SK-N-SH (cell line): ENCODE measurements around the gene PLEKHM3. TPM values are rescaled to one million over a fixed set of nuclear protein-coding genes. Genes with fewer than 3 reads are reported as not detected.

Experiments
- CTCF ChIA-PET: fragments of 300-600, 350-600 bp; formaldehyde crosslinking; extraction: SDS; loops from one replicate; lab custom pipeline; 2021; lab: Yijun Ruan, JAX
- POLR2A ChIA-PET: fragments of 350-600 bp; sonication (Branson Sonifier 250); formaldehyde crosslinking; extraction: SDS; loops from one replicate; lab custom pipeline; 2020; ENCODE audit warnings: antibody characterized with exemption, inconsistent platforms; lab: Yijun Ruan, JAX
- DNase-seq: peaks from one replicate; pipeline ENCODE4 v3.0.0; 2012
- H2AFZ ChIP-seq: fragments of 200-600 bp; sonication (generic); 2 replicates; pipeline ENCODE4 v1.8.1; 2016; ENCODE audit warnings: antibody characterized with exemption, mild to moderate bottlenecking, low read depth
- H3F3A ChIP-seq: fragments of 200-600 bp; sonication (generic); replicated peaks from 2 replicates; pipeline ENCODE3; 2016; ENCODE audit warnings: antibody characterized with exemption, mild to moderate bottlenecking; ENCODE audit not compliant: insufficient read depth
- H3K27ac ChIP-seq, 2 experiments: fragments of 200-500 bp in 1 of 2; fragments of 200-600 bp in 1 of 2; sonication (Bioruptor generic) in 1 of 2; sonication (generic), shearing (Covaris generic) in 1 of 2; 2 replicates each; pipeline versions ENCODE4 v1.5.1 to v1.6.1; 2014 to 2016; ENCODE audit warnings: low read depth in 2 of 2, inconsistent platforms in 1 of 2, low read length in 1 of 2, mild to moderate bottlenecking in 1 of 2, mixed read lengths in 1 of 2
- H3K27me3 ChIP-seq: fragments of 200-600 bp; sonication (generic), shearing (Covaris generic); 2 replicates; pipeline ENCODE4 v1.6.1; 2016; ENCODE audit warnings: mixed run types; ENCODE audit not compliant: insufficient read depth
- H3K36me3 ChIP-seq, 2 experiments: fragments of 200-500 bp in 1 of 2; fragments of 200-600 bp in 1 of 2; sonication (Bioruptor generic) in 1 of 2; sonication (generic) in 1 of 2; replicated peaks in 1 of 2; 2 replicates each; pipeline versions ENCODE3 to v1.5.1; 2014 to 2016; ENCODE audit warnings: low read length in 1 of 2, mild to moderate bottlenecking in 1 of 2; ENCODE audit not compliant: insufficient read depth in 2 of 2, control insufficient read depth in 1 of 2
- H3K4me1 ChIP-seq, 2 experiments: fragments of 200-500 bp in 1 of 2; fragments of 200-600 bp in 1 of 2; sonication (Bioruptor generic) in 1 of 2; sonication (generic), shearing (Covaris generic) in 1 of 2; 2 replicates each; pipeline versions ENCODE4 v1.5.1 to v1.6.1; 2014 to 2016; ENCODE audit warnings: low read depth in 1 of 2, low read length in 1 of 2, mixed run types in 1 of 2; ENCODE audit not compliant: insufficient read depth in 2 of 2, control insufficient read depth in 1 of 2
- H3K4me2 ChIP-seq: fragments of 200-600 bp; sonication (generic), shearing (Covaris generic); 2 replicates; pipeline ENCODE4 v1.6.1; 2017; ENCODE audit warnings: mixed run types
- H3K4me3 ChIP-seq, 2 experiments: fragments of 200-500 bp in 1 of 2; fragments of 200-600 bp in 1 of 2; sonication (Bioruptor generic) in 1 of 2; sonication (generic), shearing (Covaris generic) in 1 of 2; 2 replicates each; pipeline versions ENCODE4 v1.5.1 to v1.8.1; 2014 to 2016; ENCODE audit warnings: low read depth in 2 of 2, inconsistent platforms in 1 of 2, low read length in 1 of 2, mild to moderate bottlenecking in 1 of 2, mixed read lengths in 1 of 2, moderate library complexity in 1 of 2
- H3K79me2 ChIP-seq: fragments of 200-600 bp; sonication (generic); 2 replicates; pipeline ENCODE4 v1.8.1; 2017; ENCODE audit warnings: mild to moderate bottlenecking; ENCODE audit not compliant: insufficient read depth
- H3K9ac ChIP-seq: fragments of 200-600 bp; sonication (generic); 2 replicates; pipeline ENCODE4 v1.6.1; 2017; ENCODE audit warnings: mixed run types
- H3K9me2 ChIP-seq: fragments of 200-600 bp; sonication (generic); 2 replicates; pipeline ENCODE4 v1.6.1; 2017; ENCODE audit warnings: mixed run types
- H3K9me3 ChIP-seq: fragments of 200-600 bp; sonication (generic); 2 replicates; pipeline ENCODE4 v1.6.1; 2017; ENCODE audit warnings: mixed run types, mild to moderate bottlenecking, moderate library complexity
- H4K20me1 ChIP-seq: fragments of 200-600 bp; sonication (generic); 2 replicates; pipeline ENCODE4 v1.6.1; 2017; ENCODE audit warnings: mild to moderate bottlenecking, mixed run types; ENCODE audit not compliant: insufficient read depth
- EZH2phosphoT487 ChIP-seq: fragments of 200-600 bp; sonication (generic); IDR thresholded peaks from 2 replicates; pipeline ENCODE4 v1.6.1; 2017; ENCODE audit warnings: low read depth, mixed run types, mild to moderate bottlenecking, antibody characterized with exemption, moderate library complexity, borderline replicate concordance
- FOXJ3 ChIP-seq: sonication (generic); formaldehyde crosslinking; IDR thresholded peaks from 2 replicates; pipeline ENCODE4 v1.5.1; 2020; ENCODE audit warnings: mild to moderate bottlenecking, missing genetic modification reagents
- GATA2 ChIP-seq: sonication (generic); formaldehyde crosslinking; IDR thresholded peaks from 2 replicates; pipeline ENCODE4 v1.5.0; 2020; ENCODE audit warnings: mild to moderate bottlenecking, missing genetic modification reagents
- JUND ChIP-seq: IDR thresholded peaks from 2 replicates; pipeline ENCODE4 v1.4.0; 2012
- MEF2A ChIP-seq: IDR thresholded peaks from 2 replicates; pipeline ENCODE4 v1.4.0; 2012; ENCODE audit warnings: low read depth, borderline replicate concordance
- MXI1 ChIP-seq: IDR thresholded peaks from 2 replicates; pipeline ENCODE4 v1.6.1; 2012; ENCODE audit warnings: mild to moderate bottlenecking, low read depth, low read length, improper control_type of control experiment
- NFIC ChIP-seq: IDR thresholded peaks from 2 replicates; pipeline ENCODE4 v1.4.0; 2012; ENCODE audit warnings: borderline replicate concordance
- NRF1 ChIP-seq: IDR thresholded peaks from 2 replicates; pipeline ENCODE4 v1.6.1; 2012; ENCODE audit warnings: low read depth, mild to moderate bottlenecking, low read length
- POLR2AphosphoS5 ChIP-seq: IDR thresholded peaks from 2 replicates; pipeline ENCODE4 v1.6.1; 2012; ENCODE audit warnings: low read depth, low read length
- RAD21 ChIP-seq: IDR thresholded peaks from 2 replicates; pipeline ENCODE4 v1.6.1; 2012; ENCODE audit warnings: mild to moderate bottlenecking, low read length
- RCOR1 ChIP-seq: fragments of 150-350 bp; IDR thresholded peaks from 2 replicates; pipeline ENCODE4 v1.6.1; 2017; ENCODE audit warnings: antibody characterized with exemption, low read length
- RFX5 ChIP-seq: IDR thresholded peaks from 2 replicates; pipeline ENCODE4 v1.6.1; 2012; ENCODE audit warnings: mild to moderate bottlenecking, improper control_type of control experiment, low read length
- RXRA ChIP-seq: IDR thresholded peaks from 2 replicates; pipeline ENCODE4 v1.4.0; 2012; ENCODE audit warnings: low read depth, mild to moderate bottlenecking, borderline replicate concordance
- SIN3A ChIP-seq: IDR thresholded peaks from 2 replicates; pipeline ENCODE4 v1.6.1; 2012; ENCODE audit warnings: low read depth, mild to moderate bottlenecking, low read length, moderate library complexity, borderline replicate concordance
- SMC3 ChIP-seq: IDR thresholded peaks from 2 replicates; pipeline ENCODE4 v1.6.1; 2012; ENCODE audit warnings: low read depth, low read length, improper control_type of control experiment
- TAF1 ChIP-seq: IDR thresholded peaks from 2 replicates; pipeline ENCODE4 v1.6.1; 2012; ENCODE audit warnings: low read depth, mild to moderate bottlenecking, low read length, moderate library complexity, borderline replicate concordance
- TCF12 ChIP-seq: IDR thresholded peaks from 2 replicates; pipeline ENCODE4 v1.4.0; 2012
- WGBS: methylation state at CpG from one replicate; pipeline ENCODE4 v1.1.6; 2017; ENCODE audit warnings: low lambda C conversion rate; 5-methylcytosine and 5-hydroxymethylcytosine counted together
- polyA plus RNA-seq, 3 experiments: library from polyadenylated mRNA; depleted of rRNA; stranded (reverse); fragments of >200 nt; gene quantifications; 2 replicates each; pipeline ENCODE4 v1.2.3, GENCODE V29; 2012
- TF ChIP-seq, protein P1 (sequence below): fragments of 150-350 bp; IDR thresholded peaks from 2 replicates; pipeline ENCODE4 v1.6.1; 2016; ENCODE audit warnings: mild to moderate bottlenecking, low read depth, low read length
- TF ChIP-seq, protein P2 (sequence below): IDR thresholded peaks from 2 replicates; pipeline ENCODE4 v1.4.0; 2012; ENCODE audit warnings: low read depth, borderline replicate concordance
- TF ChIP-seq, protein P3 (sequence below): IDR thresholded peaks from 2 replicates; pipeline ENCODE4 v1.4.0; 2012; ENCODE audit warnings: low read depth
- TF ChIP-seq, protein P4 (sequence below): IDR thresholded peaks from 2 replicates; pipeline ENCODE4 v1.4.0; 2012; ENCODE audit warnings: low read depth, borderline replicate concordance

Gene PLEKHM3
- polyA plus RNA-seq, 1 of the 3 experiments (the other 2 are of a cell fraction), result 1.9 TPM

DNA sequence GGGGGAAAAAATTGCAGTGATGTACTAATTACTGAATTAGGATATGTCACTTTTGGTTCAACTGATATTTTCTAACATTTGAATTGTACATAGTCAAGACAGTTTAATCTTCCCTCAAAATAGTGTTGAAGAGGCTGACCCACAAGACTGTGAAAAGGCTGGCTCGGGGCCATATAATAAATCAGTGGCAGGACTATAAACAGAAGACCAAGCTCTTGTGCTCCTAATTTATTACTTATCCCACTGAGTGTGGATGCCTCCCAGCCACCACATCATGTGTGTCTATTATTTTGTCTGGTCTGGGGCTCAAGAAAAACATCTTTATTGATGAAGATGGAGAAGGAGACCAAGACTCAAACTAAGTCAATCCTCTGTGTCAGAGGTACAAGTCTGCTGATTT, 64.4 kb downstream of the PLEKHM3 start:
- Histone ChIP-seq H3K9me2 (no peaks in the 10 kb centered on the region), H3K9ac (no peak overlapping the region), H3K4me3 (no peak overlapping the region)
- no peak for TF ChIP-seq MEF2A
- no peak for TF ChIP-seq SMC3
- TF ChIP-seq NRF1, result no peak
- no peak for TF ChIP-seq RFX5
- TF ChIP-seq TCF12, result no peak
- no peak for TF ChIP-seq NFIC
- no peak for TF ChIP-seq JUND
- TF ChIP-seq RCOR1, result no peak
- TF ChIP-seq, protein P1, sequence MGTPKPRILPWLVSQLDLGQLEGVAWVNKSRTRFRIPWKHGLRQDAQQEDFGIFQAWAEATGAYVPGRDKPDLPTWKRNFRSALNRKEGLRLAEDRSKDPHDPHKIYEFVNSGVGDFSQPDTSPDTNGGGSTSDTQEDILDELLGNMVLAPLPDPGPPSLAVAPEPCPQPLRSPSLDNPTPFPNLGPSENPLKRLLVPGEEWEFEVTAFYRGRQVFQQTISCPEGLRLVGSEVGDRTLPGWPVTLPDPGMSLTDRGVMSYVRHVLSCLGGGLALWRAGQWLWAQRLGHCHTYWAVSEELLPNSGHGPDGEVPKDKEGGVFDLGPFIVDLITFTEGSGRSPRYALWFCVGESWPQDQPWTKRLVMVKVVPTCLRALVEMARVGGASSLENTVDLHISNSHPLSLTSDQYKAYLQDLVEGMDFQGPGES, result no peak
- TF ChIP-seq, all 33 proteins: peak for 0
- Histone ChIP-seq H3K36me3 (no peaks in the 10 kb centered on the region), H3K4me1 (peaks cover 0 to 3% of the 10 kb centered on the region in 2 experiments; a peak in 1 of 4 replicates), H3K79me2 (no peaks in the 10 kb centered on the region), H3F3A (no peaks in the 10 kb centered on the region), H4K20me1 (no peaks in the 10 kb centered on the region), H3K27ac (no peak overlapping the region), H3K27me3 (no peaks in the 10 kb centered on the region), H3K9me3 (no peaks in the 10 kb centered on the region), H2AFZ (no peak overlapping the region), H3K4me2 (no peak overlapping the region)
- ChIA-PET CTCF (interaction anchor here (1.2 kb wide), 1 partner anchor 12 kb away, joined by 5 read pairs; no protein-coding TSS in a partner anchor), POLR2A (no interaction called here)
- DNase-seq, result no peak
- 95% methylated on average over 1 of the region's 1 CpG for WGBS

DNA sequence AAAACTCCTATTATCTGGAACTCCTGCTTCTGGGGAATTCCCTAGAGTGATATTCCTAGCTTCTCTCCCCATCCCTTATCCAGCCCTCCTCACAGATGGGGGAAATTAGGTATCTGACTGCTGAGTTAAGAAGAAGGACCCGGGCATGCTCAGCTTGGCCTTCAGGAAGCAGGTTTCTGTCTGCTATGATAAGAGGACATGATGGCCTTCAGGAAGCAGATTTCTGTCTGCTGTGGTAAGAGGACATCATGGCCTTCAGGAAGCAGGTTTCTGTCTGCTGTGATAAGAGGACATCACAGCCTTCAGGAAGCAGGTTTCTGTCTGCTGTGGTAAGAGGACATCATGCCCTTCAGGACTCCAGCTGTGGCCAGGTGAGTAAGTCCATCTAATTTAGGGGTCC, 65.2 kb downstream of the PLEKHM3 start:
- H3K9me3 ChIP-seq, result no peaks in the 10 kb centered on the region
- H3K9ac ChIP-seq, result no peak overlapping the region
- H3K9me2 ChIP-seq, result no peaks in the 10 kb centered on the region
- H4K20me1 ChIP-seq, result no peaks in the 10 kb centered on the region
- no peak overlapping the region for H3K4me3 ChIP-seq
- no peak overlapping the region for H2AFZ ChIP-seq
- no peak overlapping the region; a peak in 1 of 4 replicates for H3K27ac ChIP-seq
- ChIA-PET CTCF (interaction anchor here (0.7 to 1.6 kb wide), 6 partner anchors 8 to 267 kb away, joined by 3 to 5 read pairs (median 3); no protein-coding TSS in a partner anchor), POLR2A (no interaction called here)
- H3K4me2 ChIP-seq, result no peak overlapping the region
- no peak for DNase-seq
- no peaks in the 10 kb centered on the region for H3K36me3 ChIP-seq
- H3F3A ChIP-seq, result no peaks in the 10 kb centered on the region
- peaks cover 0 to 3% of the 10 kb centered on the region in 2 experiments; a peak in 1 of 4 replicates for H3K4me1 ChIP-seq
- H3K27me3 ChIP-seq, result no peaks in the 10 kb centered on the region
- no peaks in the 10 kb centered on the region for H3K79me2 ChIP-seq
- WGBS, result 85% methylated on average over 1 of the region's 1 CpG
- TF ChIP-seq TCF12 (no peak), MEF2A (no peak), GATA2 (no peak), RXRA (no peak), SMC3 (no peak), MXI1 (no peak), TAF1 (no peak), POLR2AphosphoS5 (no peak), FOXJ3 (no peak), EZH2phosphoT487 (no peak), RAD21 (no peak), RFX5 (no peak), SIN3A (no peak)
- TF ChIP-seq, protein P2, sequence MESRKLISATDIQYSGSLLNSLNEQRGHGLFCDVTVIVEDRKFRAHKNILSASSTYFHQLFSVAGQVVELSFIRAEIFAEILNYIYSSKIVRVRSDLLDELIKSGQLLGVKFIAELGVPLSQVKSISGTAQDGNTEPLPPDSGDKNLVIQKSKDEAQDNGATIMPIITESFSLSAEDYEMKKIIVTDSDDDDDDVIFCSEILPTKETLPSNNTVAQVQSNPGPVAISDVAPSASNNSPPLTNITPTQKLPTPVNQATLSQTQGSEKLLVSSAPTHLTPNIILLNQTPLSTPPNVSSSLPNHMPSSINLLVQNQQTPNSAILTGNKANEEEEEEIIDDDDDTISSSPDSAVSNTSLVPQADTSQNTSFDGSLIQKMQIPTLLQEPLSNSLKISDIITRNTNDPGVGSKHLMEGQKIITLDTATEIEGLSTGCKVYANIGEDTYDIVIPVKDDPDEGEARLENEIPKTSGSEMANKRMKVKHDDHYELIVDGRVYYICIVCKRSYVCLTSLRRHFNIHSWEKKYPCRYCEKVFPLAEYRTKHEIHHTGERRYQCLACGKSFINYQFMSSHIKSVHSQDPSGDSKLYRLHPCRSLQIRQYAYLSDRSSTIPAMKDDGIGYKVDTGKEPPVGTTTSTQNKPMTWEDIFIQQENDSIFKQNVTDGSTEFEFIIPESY, result no peak
- TF ChIP-seq, protein P3, sequence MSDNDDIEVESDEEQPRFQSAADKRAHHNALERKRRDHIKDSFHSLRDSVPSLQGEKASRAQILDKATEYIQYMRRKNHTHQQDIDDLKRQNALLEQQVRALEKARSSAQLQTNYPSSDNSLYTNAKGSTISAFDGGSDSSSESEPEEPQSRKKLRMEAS, result no peak
- TF ChIP-seq, protein P4, sequence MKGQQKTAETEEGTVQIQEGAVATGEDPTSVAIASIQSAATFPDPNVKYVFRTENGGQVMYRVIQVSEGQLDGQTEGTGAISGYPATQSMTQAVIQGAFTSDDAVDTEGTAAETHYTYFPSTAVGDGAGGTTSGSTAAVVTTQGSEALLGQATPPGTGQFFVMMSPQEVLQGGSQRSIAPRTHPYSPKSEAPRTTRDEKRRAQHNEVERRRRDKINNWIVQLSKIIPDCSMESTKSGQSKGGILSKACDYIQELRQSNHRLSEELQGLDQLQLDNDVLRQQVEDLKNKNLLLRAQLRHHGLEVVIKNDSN, result no peak
